NCI-H1417 (cell line): ENCODE measurements around the gene REXO4.
"Not testable (repeated sequence)": the region's sequence is repeated elsewhere in the genome, so short reads cannot be mapped to it uniquely, and the experiment has no call there.

Experiments
- DNase-seq, 3 experiments: peaks; one replicate each; lab custom pipeline; 2025; lab: John Stamatoyannopoulos, UW

REXO4 gene

DNA sequence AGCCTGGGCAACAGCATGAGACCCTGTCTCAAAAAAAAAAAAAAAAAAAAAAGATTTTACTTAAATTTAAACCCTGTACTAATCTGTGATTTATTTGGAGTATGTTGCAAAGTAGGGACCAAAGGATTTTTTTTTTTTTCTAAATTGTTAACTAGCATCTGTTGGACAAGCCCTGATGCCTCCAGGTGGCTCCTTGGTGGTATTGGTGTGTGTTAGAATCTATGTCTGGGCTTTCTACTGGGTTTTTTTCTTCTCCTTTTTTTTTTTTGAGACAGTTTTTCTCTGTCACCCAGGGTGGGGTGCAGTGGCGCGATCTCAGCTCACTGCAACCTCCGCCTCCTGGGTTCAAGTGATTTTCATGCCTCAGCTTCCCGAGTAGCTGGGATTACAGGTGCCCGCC is 34.1 kb upstream of the REXO4 start:
- DNase-seq: not testable (repeated sequence)

GRCh38 chr9:133449760-133450159 is 31.9 kb upstream of the REXO4 start:
- DNase-seq: peak in 1 of 3 experiments; percentile 22

DNA sequence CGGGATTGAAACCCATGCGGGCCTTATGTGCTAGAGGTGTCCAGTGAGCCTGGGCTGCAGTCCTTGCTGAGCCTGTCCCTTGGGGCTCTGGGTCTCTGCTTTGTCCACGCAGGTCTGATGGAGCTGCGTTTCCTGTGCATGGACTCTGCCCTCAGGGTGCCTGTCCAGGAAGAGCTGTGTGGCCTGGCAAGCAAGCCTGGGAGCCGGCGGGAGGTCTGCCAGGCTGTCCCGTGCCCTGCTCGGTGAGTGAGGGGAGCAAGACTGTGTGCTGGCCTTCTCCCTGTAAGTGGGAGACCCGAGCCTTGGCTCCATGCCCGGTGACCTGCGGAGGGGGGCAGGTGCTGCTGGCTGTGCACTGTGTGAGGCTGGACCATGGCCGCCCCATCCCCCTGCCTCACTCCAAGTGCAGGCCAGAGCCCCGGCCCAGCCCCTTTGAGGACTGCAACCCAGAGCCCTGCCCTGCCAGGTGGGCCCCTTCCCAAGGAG is 30.7 kb upstream of the REXO4 start:
- peak in 2 of 3 experiments; percentile 19 to 66 for DNase-seq

- DNase-seq: no peak
These were observed 27.6 kb upstream of the REXO4 start for GRCh38 chr9:133445293-133445969.

DNA sequence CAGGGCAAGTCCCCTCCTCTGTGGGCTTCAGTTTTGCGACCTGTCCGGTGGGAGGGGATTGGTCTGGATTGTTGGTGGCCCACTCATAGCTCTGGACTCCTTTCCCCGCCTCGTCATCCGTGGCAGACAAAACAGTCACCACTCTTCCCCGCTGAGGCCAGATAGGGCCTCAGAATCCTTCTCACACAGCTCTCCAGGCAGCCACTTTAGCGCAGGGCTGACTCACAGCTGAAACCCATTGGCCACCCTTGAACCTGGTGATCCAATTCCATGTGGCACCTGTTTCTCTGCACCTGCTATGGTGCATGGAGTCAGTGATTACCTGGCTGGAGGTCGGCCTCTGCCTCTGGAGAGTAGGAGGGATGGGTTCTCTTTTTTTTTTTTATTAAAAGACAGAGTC is 26.2 kb upstream of the REXO4 start:
- peak; percentile 17 to 76 (median 42) for DNase-seq

- no peak for DNase-seq
These were observed 25.4 kb upstream of the REXO4 start for GRCh38 chr9:133443248-133443647.

GRCh38 chr9:133441571-133441970 is 23.8 kb upstream of the REXO4 start:
- no peak for DNase-seq

GRCh38 chr9:133440874-133441273 is 23.1 kb upstream of the REXO4 start:
- no peak for DNase-seq

DNA sequence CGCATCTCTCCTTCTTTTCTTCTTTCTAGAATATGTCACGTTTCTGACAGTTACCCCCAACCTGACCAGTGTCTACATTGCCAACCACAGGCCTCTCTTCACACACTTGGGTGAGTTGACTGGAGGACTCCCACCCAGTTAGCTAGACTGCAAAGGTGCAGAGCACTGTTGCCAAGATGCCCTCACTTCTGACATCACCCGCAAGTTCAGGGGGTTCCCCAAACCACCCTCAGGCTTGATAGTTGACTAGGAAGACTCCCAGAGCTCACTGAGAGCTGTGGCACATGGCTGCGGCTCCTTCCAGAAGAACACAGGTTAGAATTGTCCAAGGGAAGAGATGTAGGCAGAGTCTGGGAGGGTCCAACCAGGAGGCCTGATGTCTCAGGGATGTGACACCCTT is 21.5 kb upstream of the REXO4 start:
- no peak for DNase-seq

DNA sequence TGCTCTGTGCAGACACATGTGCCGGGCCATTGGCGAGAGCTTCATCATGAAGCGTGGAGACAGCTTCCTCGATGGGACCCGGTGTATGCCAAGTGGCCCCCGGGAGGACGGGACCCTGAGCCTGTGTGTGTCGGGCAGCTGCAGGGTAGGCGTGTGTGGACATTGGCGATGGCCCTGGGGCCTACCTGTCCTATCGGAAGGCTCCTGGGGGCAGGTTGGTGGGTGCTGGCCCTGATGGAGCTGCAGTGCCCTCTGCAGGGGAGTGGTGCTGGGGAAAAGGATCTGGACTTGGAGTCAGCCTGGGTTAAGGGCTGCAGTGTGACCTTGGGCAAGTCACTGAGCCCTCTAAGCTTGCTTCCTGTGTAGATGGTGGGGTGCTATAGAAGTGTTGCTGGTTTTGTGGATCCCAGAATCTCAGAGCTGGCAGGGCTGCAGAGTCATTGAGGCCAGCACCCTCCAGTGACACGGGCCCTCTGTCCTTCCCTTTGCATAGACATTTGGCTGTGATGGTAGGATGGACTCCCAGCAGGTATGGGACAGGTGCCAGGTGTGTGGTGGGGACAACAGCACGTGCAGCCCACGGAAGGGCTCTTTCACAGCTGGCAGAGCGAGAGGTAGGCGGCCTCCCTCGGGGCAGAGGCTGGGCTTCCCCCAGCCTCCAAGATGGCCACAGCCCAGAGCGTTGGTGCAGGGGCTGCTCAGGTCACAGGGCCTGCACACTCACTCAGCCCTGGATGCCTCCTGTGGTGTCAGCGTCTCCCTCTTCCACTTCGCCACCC is 20.1 kb upstream of the REXO4 start:
- no peak for DNase-seq

DNA sequence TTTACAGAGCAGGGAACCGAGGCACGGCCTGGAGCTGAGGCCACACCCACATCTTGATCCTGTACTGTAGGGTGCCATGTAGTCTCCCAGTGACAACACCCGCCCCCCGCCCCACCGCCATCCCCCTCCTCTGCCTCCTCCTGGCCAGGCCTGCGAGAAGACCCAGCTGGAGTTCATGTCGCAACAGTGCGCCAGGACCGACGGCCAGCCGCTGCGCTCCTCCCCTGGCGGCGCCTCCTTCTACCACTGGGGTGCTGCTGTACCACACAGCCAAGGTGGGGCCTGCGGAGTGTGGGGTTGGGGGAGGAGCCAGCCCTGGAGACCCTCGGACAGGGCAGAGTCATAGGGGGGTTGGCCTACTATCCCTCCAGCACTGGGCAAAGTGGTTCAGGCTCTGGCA is 18.9 kb upstream of the REXO4 start:
- DNase-seq: no peak

DNA sequence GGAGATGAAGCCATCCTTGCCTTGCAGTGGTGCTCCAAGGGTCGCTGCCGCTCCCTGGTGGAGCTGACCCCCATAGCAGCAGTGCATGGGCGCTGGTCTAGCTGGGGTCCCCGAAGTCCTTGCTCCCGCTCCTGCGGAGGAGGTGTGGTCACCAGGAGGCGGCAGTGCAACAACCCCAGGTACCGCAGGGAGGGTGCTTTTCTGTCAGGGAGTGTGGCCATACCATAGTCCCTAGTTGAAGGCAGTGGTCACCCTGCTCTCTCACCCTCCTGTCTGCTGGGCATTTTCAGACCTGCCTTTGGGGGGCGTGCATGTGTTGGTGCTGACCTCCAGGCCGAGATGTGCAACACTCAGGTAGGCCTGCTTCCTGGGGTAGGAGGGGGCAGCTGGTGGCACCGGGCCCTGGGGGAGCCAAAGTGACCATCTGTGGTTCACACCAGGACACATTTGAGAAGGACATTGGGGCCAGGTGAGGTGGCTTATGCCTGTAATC is 15.6 kb upstream of the REXO4 start:
- no peak for DNase-seq

DNA sequence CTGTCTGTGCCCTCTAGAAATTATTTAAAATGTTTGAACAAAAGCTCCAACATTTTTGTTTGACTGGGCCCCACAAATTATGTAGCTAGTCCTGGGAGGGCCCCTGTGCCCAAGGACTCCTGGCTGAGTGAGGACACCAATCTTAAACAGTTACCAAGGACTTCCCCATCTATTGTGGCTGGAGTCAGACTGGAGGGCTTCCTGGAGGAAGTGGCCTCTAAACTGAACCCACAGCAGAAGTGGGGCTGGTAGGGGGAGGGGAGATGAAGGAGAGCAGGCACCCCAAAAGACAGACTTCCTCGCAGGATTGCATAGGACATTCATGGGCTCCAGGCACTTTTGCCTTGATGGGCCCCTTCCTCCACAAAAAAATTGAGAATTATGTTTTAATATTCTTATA is 12.4 kb upstream of the REXO4 start:
- no peak for DNase-seq

GRCh38 chr9:133429641-133430161 is 11.9 kb upstream of the REXO4 start:
- no peak for DNase-seq

DNA sequence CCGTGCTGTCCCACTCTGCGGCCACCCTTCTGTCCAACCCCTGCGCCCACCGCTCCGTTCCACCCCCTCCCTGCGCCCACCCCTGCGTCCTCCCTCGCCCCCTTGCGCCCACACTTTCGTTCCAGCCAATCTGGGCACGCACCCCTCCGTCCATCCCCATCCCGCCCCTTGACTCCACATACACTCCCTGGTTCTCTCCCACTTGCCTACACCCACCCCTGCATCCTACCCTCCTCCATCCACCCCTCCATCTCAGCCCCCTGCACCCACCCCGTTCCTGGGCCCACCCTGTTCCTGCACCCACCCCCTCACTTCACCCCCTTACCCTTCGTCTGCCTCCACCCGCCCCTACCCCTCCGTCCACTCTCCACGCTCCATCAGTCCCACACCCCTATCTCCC is 11.4 kb upstream of the REXO4 start:
- DNase-seq: no peak

DNA sequence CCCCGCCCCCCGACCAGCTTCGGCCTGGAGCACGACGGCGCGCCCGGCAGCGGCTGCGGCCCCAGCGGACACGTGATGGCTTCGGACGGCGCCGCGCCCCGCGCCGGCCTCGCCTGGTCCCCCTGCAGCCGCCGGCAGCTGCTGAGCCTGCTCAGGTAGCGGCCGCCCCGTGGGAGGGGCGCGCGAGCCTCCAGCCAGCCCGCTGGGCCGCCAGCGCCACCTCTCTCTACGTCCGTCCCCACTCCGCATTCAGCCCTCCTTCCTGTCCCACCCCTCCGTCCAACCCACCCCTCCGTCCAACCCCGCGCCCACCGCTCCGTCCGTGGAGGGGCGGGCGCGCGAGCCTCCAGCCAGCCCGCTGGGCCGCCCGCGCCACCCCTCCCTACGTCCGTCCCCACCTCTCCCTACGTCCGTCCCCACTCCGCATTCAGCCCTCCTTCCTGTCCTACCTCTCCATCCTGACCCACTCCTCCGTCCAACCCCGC is 10.8 kb upstream of the REXO4 start:
- DNase-seq: peak in 2 of 3 experiments; percentile 35 to 48

DNA sequence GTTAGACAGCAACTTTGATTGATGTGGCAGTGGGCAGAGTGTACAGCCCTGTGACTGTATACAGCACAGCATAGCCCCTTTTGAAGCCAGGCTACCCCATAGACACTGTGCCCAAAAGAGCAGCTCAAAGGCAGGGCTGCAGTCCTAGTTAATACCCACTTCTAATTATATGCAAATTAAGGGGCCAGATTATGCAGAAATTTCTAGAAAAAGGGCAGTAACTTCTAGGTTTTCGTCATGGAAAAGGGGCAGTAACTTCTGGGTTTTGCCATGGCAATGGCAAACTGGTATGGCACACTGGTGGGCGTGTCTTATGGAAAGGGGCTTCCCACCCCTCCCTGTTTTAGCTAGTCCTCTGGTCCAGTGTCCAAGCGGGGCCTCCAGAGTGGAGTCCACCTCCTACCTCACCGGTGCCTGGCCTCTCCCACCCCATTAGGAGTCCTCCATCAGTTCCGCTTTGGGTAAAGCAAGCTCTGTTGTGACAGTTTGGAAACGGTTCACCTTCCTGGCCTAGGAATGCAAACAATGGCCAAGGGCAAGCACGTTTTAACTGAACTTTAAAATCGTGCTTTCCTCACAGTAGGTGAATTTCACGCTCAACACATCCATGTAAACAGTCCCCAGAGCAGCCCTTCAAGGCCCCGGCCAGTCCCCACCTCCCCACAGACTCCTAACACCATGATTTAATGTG is 10.0 kb upstream of the REXO4 start:
- DNase-seq: no peak

DNA sequence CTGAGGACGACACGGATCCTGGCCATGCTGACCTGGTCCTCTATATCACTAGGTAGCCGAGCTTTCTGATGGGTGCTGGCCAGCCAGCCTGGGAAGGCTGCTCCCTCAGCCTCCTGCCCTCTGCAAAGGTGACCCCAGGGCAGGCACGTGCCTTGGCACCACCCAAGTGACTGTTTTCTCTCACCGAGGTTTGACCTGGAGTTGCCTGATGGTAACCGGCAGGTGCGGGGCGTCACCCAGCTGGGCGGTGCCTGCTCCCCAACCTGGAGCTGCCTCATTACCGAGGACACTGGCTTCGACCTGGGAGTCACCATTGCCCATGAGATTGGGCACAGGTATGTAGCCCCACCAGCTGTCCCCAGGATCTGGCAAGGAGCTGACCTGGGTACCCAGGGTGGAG is 8.2 kb upstream of the REXO4 start:
- no peak for DNase-seq

- DNase-seq: no peak
These were observed 7.3 kb upstream of the REXO4 start for GRCh38 chr9:133425049-133425632.

DNA sequence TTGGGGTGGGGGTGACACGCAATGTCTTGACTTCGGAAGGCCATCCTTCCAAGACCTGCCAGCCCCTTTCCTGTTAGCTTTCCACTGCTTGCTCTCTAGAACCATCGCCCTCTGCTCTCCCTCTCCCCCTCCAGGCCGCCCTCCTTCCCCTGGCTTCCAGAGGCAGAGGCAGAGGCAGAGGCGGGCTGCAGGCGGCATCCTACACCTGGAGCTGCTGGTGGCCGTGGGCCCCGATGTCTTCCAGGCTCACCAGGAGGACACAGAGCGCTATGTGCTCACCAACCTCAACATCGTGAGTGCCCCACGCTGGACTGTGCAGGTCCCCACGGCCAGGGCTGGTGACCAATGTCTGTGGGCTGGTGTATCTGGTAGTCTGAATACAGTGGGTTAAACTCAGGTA is 6.4 kb upstream of the REXO4 start:
- no peak for DNase-seq

DNA sequence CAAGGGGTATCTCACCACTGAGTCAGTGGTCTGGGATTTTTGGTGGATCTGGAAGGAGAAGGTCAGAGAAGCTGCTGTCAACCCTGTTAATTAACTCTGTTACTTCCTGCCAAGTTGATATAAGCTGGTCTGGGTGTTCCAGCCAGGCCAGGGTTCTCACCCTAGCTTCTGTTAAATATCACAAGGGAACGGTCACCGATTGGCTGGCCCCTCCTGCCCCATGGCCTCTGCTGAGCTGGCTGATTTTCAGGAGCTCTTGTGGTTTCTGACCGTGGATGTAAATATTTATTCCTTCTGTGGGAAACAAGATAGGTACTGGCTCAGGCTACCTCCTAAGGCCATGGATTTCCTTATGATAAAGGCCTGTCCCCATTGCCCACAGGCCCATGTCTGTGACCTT is 5.4 kb upstream of the REXO4 start:
- no peak for DNase-seq
